Brain microvascular endothelial cell (primary cell): Measurements from ENCODE around the gene NTM.

ENCODE experiments used
- DNase-seq: peaks from one replicate; pipeline ENCODE4 v3.0.0-alpha.2; 2020
- H3K27ac ChIP-seq: fragments of 250-450 bp; sonication (Bioruptor Pico); 2 replicates; pipeline ENCODE4 v1.5.1; 2020; ENCODE audit warnings: mild to moderate bottlenecking, moderate library complexity
- H3K27me3 ChIP-seq: fragments of 250-450 bp; sonication (Bioruptor Pico); replicated peaks from 2 replicates; pipeline ENCODE4 v1.5.1; 2020; ENCODE audit warnings: mild to moderate bottlenecking
- H3K36me3 ChIP-seq: fragments of 250-450 bp; sonication (Bioruptor Pico); replicated peaks from 2 replicates; pipeline ENCODE4 v1.5.1; 2020; ENCODE audit warnings: mild to moderate bottlenecking
- H3K4me3 ChIP-seq: 2 replicates; pipeline ENCODE4 v1.5.1; 2011; ENCODE audit warnings: low read depth, mild to moderate bottlenecking, control low read depth, low read length, moderate library complexity
- in situ Hi-C: cut with HindIII; loops from 2 replicates; pipeline ENCODE4 v1.10.0; 2017; ENCODE audit warnings: low sequenced_read_pairs, low pct_ligation_motif_present
- TF ChIP-seq, protein P1 (sequence below): IDR thresholded peaks from 2 replicates; pipeline ENCODE4 v1.5.1; 2011; ENCODE audit warnings: low read depth, mild to moderate bottlenecking, moderate library complexity, low read length, control low read depth, inconsistent platforms; ENCODE audit errors: missing control alignments

NTM gene

DNA sequence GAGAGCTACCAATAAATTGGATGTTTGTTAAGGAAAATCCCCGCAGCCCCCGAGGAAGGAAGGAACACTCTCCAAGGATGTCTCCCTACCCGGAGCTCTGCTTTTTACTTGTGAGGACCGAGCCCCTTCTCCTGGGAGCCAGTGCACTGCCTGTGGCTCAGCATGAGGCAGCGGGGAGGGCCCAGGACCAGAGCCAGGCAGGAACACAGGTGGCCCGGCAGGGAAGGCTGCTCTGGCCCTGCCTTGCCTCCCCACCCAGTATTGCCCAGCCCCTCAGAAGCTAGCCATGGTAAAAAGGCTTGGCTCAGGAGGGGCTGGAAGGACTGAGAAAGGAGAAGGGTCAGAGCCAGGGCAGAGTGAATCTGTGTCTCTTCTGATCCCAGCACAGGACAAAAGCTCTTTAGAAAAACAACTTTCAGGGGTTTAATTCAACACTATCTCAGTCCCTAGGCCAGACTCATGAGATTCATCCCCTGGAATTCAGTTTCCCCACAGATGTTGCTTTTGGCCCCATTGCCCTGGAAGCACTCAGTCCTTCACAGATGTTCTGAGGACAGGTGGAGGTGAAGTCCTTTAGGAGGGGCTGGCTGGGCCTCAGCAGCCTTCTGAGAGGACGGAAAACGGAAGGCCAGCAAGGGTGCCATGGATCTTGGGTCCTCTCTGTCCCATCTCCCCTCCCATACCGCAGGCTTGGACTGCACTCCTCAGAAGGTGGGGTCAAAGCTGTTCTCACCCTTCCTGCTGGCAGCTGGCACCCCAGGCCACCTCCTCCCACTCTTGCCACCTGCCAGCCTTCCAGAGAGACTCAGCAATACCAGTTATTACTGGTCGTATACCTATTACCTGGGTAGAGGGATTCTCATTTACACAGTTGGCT is 318.9 kb downstream of the NTM start:
- Histone ChIP-seq H3K36me3 (no peaks in the 10 kb centered on the region), H3K27me3 (no peaks in the 10 kb centered on the region), H3K27ac (no peak overlapping the region), H3K4me3 (no peak overlapping the region)
- no peak for DNase-seq
- TF ChIP-seq, protein P1, sequence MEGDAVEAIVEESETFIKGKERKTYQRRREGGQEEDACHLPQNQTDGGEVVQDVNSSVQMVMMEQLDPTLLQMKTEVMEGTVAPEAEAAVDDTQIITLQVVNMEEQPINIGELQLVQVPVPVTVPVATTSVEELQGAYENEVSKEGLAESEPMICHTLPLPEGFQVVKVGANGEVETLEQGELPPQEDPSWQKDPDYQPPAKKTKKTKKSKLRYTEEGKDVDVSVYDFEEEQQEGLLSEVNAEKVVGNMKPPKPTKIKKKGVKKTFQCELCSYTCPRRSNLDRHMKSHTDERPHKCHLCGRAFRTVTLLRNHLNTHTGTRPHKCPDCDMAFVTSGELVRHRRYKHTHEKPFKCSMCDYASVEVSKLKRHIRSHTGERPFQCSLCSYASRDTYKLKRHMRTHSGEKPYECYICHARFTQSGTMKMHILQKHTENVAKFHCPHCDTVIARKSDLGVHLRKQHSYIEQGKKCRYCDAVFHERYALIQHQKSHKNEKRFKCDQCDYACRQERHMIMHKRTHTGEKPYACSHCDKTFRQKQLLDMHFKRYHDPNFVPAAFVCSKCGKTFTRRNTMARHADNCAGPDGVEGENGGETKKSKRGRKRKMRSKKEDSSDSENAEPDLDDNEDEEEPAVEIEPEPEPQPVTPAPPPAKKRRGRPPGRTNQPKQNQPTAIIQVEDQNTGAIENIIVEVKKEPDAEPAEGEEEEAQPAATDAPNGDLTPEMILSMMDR: no peak
- in situ Hi-C loops: no loop called here

GRCh38 chr11:131690362-131690761 is 319.9 kb downstream of the NTM start:
- H3K27me3 ChIP-seq: no peaks in the 10 kb centered on the region
- no peak overlapping the region for H3K27ac ChIP-seq
- H3K4me3 ChIP-seq: no peak overlapping the region
- no peak for DNase-seq
- in situ Hi-C loops: no loop called here
- H3K36me3 ChIP-seq: no peaks in the 10 kb centered on the region
- TF ChIP-seq, protein P1: no peak

DNA sequence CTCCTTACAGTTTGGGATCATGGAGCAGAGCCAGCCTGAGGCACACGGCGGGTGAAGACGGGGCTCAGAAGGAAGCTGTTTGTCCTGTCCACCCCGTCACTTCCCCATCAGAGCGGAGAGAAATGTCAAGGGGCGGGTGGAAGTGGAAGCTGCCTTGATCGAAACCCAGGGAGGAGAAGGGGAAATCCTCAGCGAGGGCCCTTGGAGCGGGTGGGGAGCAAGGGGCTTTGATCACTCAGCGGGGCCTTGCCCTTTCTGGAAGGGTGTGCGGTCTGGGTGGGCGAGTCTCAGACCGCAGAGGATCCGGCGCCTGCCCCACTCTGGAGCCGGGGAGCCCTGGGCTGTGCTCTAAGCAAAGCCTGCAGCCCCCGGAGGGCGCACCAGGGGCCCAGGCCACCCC is 320.4 kb downstream of the NTM start:
- DNase-seq: no peak
- TF ChIP-seq, protein P1: no peak
- Histone ChIP-seq H3K27ac (no peak overlapping the region), H3K4me3 (no peak overlapping the region), H3K27me3 (no peaks in the 10 kb centered on the region), H3K36me3 (no peaks in the 10 kb centered on the region)
- in situ Hi-C loops: no loop called here

DNA sequence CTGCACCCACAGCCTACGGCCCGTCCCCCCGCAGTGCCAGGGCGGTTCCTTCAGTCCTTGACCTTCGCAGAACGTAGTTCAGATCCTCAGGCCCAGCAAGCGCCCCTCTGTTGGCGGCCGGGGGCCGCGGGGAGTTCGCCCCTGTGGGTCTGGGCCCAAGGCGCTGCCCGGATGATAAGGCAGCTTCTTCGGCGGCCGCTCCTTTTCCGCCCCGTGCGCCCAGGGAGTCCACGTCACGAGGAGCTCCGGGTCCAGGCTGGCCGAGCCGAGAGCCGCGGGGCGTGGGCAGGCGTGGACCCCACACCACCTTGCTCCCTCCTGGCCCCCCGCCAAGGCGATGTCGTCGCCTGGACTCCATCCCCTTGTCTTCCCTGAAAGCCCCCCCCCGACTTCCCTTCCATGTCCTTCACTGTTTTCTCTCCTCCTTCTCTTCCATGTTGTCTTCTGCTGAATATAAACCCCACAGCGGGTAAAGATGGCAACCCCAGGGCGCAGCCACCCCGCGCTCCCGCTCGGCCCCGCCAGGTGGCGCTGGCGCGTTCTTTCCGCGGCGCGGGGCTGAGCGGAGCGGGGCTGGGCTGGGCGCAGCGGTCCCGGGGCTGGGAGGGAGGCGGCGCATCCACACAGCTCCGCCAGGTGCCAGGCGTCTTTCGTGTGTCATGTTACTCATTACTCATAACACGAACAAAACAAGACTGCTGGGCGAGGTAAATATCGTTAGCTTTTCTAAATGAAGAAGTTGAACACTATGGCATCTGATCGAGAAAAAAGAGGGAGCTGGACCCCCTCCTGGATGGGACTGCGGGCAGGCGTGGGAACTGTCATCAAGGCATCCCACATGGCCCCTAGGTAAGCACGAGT is 321.0 kb downstream of the NTM start:
- TF ChIP-seq, protein P1: peak; percentile 64
- in situ Hi-C loops: no loop called here
- Histone ChIP-seq H3K27me3 (no peaks in the 10 kb centered on the region), H3K36me3 (no peaks in the 10 kb centered on the region), H3K27ac (no peak overlapping the region), H3K4me3 (no peak overlapping the region)
- no peak for DNase-seq

DNA sequence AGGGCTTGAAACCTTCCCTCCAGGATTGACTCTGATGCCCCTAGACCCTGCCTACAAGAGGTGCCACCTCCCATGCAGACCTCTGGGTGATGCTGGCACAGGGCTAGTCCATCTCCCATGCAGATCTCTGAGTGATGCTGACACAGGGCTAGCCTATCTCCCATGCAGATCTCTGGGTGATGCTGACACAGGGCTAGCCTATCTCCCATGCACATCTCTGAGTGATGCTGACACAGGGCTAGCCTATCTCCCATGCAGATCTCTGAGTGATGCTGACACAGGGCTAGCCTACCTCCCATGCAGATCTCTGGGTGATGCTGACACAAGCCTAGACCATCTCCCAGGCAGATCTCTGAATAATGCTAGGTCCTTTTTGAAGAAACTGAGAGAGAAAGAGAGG is 321.7 kb downstream of the NTM start:
- in situ Hi-C loops: no loop called here
- Histone ChIP-seq H3K27ac (no peak overlapping the region), H3K36me3 (no peaks in the 10 kb centered on the region), H3K27me3 (no peaks in the 10 kb centered on the region), H3K4me3 (no peak overlapping the region)
- no peak for DNase-seq
- TF ChIP-seq, protein P1: no peak
